Uterus (tissue), 2 donors: ENCODE data around the gene NOS1AP.

Experiments used
- CTCF ChIP-seq, 4 experiments: fragments of 200-600 bp in 2 of 4; fragments of 450-650 bp in 2 of 4; sonication (generic) in 2 of 4; IDR thresholded peaks; one replicate each; pipeline ENCODE4 v1.5.1; 2016 to 2019; ENCODE audit warnings: antibody characterized with exemption in 4 of 4, mild to moderate bottlenecking in 2 of 4, moderate library complexity in 1 of 4
- POLR2A ChIP-seq, 2 donors: fragments of 450-650 bp; IDR thresholded peaks; one replicate each; pipeline ENCODE4 v1.6.1; 2016; ENCODE audit warnings: antibody characterized with exemption in 2 of 2, mild to moderate bottlenecking in 1 of 2, moderate library complexity in 1 of 2

GRCh38 chr1:162406811-162407210, 337.3 kb downstream of the NOS1AP start:
- TF ChIP-seq CTCF (IDR thresholded peaks at IDR 0.05) (no peak), POLR2A (IDR thresholded peaks at IDR 0.05) (no peak)
